ENCODE results near the gene PNMA5. TPM values are rescaled to one million over a fixed set of nuclear protein-coding genes. Genes with fewer than 3 reads are reported as not detected.
"Not testable (repeated sequence)": the region's sequence is repeated elsewhere in the genome, so short reads cannot be mapped to it uniquely, and the experiment has no call there.

The PNMA5 gene
- total and polyA plus RNA-seq, 2 of the 8 experiments (the other 6 are each of a cell fraction or from before 2014, with no cell fraction given), result 0.11 TPM

GRCh38 chrX:152985383-152985782 lies 8.5 kb downstream of the PNMA5 start:
- CTCF ChIA-PET (ENCODE audit: partially characterized antibody), result not testable (repeated sequence)

More at GRCh38 chrX:152985383-152985782, 8.5 kb downstream of the PNMA5 start:
- H4K91ac ChIP-seq (replicated peaks; ENCODE audit: insufficient read length, low read length); H3K27ac ChIP-seq (ENCODE audit: low read depth, low read length); H3K9ac ChIP-seq (replicated peaks in 1 of 4; ENCODE audit: extremely low read depth in 1 of 4, low read depth in 3 of 4, low read length in 3 of 4); DNase-seq (ENCODE audit: low read depth in 1 of 2, low spot score in 2 of 2); H2BK20ac ChIP-seq (ENCODE audit: low read length); H2BK15ac ChIP-seq (ENCODE audit: low read length); POLR2A ChIA-PET (ENCODE audit: partially characterized antibody); H3K79me2 ChIP-seq (ENCODE audit: control insufficient read depth in 1 of 2, insufficient read depth in 2 of 2, low read length in 2 of 2); H3K23me2 ChIP-seq (ENCODE audit: low read depth, low read length); H3K27me3 ChIP-seq (replicated peaks in 1 of 4; ENCODE audit: control insufficient read depth in 3 of 4, extremely low read depth in 1 of 4, insufficient read depth in 3 of 4, low read length in 3 of 4); H3K4ac ChIP-seq (replicated peaks; ENCODE audit: insufficient read length, low read depth, low read length); H3K79me1 ChIP-seq (ENCODE audit: low read depth, low read length); H4K8ac ChIP-seq (ENCODE audit: extremely low read depth, insufficient read depth, low read length); H2AFZ ChIP-seq (ENCODE audit: low read length); H3K4me1 ChIP-seq (replicated peaks in 1 of 4; ENCODE audit: control insufficient read depth in 3 of 4, insufficient read depth in 4 of 4, low read length in 3 of 4); H3K18ac ChIP-seq (ENCODE audit: extremely low read depth, low read length); H3K4me2 ChIP-seq (ENCODE audit: insufficient read depth in 1 of 2, low read depth in 2 of 2, low read length in 2 of 2); H3K23ac ChIP-seq (ENCODE audit: insufficient read length); H4K5ac ChIP-seq (ENCODE audit: insufficient read length, low read depth, low read length); H3K36me3 ChIP-seq (ENCODE audit: control insufficient read depth in 2 of 4, insufficient read depth in 4 of 4, low read length in 3 of 4); H2AK5ac ChIP-seq (ENCODE audit: low read depth, low read length); H4K20me1 ChIP-seq (replicated peaks in 1 of 2; ENCODE audit: control insufficient read depth in 1 of 2, insufficient read depth in 2 of 2, low read length in 2 of 2); H2BK5ac ChIP-seq (ENCODE audit: low read depth, low read length); H2BK120ac ChIP-seq (replicated peaks; ENCODE audit: low read depth, low read length); H2BK12ac ChIP-seq (ENCODE audit: low read depth, low read length); H3K4me3 ChIP-seq (ENCODE audit: extremely low read depth in 1 of 4, insufficient read depth in 2 of 4, low read depth in 3 of 4, low read length in 4 of 4); H3K56ac ChIP-seq (replicated peaks; ENCODE audit: insufficient read length, low read depth, low read length); H3K9me3 ChIP-seq (ENCODE audit: insufficient read depth in 2 of 2, low read depth in 1 of 2, low read length in 1 of 2); H3K14ac ChIP-seq (ENCODE audit: insufficient read length): not testable (repeated sequence)
- FAIRE-seq, result peak; percentile 28
- WGBS, 2 experiments (ENCODE audit: extremely low coverage in 1 of 2, insufficient coverage in 1 of 2, insufficient read length in 1 of 2, insufficient replicate concordance in 2 of 2, low coverage in 1 of 2, low lambda C conversion rate in 2 of 2, missing lambda C conversion rate in 1 of 2), result no CpG with 5 or more reads among the region's 4 CpGs
